Measurements from ENCODE around the gene WNT9A. TPM values are rescaled to one million over a fixed set of nuclear protein-coding genes. Genes with fewer than 3 reads are reported as not detected.

The WNT9A gene
- total RNA-seq, 1 donor from 2014 or later: 11.4 TPM

DNA sequence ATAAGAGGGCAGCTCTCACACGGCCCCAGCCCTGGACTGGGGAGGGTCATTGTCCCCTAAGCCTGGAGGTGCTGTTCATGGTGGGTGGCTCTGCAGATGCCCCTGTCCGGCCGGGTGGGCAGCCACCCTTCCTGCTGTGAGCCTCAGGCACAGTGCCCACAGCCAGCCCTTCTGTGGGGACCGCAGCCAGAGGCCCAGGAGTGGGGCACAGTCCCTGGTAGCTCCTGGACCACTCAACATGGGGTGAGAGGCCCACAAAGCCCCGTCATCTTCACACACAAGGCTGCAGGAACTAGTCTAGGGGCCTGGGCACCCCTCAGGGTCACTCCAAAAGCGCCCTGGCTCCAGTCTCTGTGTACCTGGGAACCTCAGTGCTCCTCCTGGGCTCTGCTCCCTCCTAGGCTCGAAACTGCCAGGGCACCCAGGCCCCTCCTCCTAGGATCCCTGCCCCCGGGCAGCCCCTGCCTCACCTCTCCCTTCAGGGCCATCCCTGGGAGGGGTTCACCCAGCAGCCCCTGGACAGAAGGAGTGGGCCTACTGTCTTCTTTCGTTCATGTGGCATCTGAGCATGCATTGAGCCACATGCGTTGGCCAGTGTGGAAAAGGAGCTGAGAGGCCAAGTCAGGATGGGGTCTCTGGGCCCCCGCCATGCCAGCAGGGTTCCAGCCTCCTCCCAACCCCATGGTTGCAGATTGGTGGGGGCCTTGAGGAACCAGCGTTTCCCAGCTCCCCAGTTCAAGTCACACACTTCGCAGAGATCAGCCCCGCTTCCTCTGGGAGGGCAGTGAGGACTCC is 43.0 kb downstream of the WNT9A start:
- ATAC-seq (no peak), DNase-seq (ENCODE audit: low spot score) (no peak)
- intact Hi-C loops (cut with DNase I): no loop called here

DNA sequence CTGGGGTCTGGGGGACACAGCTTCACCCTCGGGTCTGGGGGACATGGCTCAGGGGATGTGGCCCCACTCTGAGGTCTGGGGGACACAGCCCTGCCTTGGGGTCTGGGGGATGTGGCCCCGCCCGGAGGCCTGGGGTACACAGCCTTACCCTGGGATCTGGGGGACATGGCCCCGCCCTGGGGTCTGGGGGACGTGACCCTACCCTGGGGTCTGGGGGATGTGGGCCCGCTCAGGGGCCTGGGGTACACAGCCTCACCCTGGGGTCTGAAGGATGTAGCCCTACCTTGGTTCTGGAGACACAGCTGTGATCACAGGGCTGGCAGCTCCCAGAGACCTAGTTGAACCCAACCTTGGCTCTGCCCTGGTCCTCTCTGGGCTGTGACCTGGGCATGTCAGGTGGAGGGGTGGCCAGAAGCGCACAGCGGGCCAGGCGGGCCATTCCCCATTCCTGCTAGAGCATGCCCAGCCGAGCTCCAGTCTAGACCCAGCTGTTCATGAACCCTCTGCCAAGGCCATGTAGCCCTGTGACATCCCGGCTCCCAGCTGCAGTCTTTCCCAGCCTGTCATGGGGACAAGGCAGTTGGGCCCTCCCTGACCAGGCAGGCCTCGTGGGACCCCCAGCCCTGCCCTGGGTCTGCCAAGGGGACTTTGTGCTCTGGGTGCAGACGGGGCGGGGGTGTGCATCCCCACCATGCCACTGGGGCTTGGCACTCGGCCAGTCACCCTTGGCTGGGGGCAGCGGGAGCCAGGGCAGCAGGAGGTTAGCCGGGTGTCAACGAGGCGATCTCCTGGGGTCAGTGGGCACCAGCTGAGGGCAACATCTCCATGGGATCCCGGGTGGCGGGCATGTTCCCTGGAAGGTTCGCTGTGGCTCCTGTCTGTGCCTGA is 43.9 kb downstream of the WNT9A start:
- DNase-seq (ENCODE audit: low spot score) (no peak), ATAC-seq (no peak)
- intact Hi-C loops (cut with DNase I): no loop called here

DNA sequence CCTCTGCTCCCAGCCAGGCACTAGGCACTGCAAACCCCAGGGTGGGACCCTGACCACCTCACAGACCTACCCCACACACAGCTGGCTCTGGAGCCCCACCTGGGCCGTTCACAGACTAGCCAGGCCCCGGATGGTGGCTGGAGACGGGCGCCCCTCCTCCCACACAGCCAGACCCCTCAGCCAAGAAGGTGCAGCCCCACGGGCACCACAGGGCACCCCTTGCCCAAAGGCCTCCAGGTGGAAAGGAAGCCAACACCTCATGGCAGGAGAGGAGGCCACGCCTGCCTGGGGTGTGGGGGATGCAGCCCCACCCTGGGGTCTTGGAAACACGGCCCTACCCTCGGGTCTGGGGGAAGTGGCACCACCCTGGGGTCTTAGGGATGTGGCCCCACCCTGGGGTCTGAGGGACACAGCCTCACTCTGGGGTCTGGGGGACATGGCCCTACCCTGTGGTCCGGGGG is 44.6 kb downstream of the WNT9A start:
- no peak for DNase-seq (ENCODE audit: low spot score)

DNA sequence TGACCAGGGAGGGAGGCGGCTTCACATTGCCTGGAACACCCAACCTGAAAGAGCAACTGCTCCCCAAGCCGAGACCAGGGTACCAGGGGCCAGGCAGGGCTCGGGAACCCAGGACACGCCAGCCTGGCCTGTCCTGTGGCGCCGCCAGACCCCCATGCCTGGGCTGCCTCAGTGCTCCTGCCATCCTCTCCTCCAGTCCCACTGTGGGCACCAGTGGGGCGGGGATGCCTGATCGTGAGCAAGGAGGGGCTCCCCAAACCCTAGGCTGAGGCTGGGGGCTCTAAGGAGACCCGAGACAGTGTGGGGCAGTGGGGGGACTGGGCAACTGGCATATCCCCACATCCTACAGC is 45.1 kb downstream of the WNT9A start:
- no peak for DNase-seq (ENCODE audit: low spot score)
- no peak for ATAC-seq
- intact Hi-C loops (cut with DNase I): no loop called here

More for the DNA sequence above, 44.6 kb downstream of the WNT9A start:
- intact Hi-C loops (cut with DNase I): no loop called here
- ATAC-seq: no peak

DNA sequence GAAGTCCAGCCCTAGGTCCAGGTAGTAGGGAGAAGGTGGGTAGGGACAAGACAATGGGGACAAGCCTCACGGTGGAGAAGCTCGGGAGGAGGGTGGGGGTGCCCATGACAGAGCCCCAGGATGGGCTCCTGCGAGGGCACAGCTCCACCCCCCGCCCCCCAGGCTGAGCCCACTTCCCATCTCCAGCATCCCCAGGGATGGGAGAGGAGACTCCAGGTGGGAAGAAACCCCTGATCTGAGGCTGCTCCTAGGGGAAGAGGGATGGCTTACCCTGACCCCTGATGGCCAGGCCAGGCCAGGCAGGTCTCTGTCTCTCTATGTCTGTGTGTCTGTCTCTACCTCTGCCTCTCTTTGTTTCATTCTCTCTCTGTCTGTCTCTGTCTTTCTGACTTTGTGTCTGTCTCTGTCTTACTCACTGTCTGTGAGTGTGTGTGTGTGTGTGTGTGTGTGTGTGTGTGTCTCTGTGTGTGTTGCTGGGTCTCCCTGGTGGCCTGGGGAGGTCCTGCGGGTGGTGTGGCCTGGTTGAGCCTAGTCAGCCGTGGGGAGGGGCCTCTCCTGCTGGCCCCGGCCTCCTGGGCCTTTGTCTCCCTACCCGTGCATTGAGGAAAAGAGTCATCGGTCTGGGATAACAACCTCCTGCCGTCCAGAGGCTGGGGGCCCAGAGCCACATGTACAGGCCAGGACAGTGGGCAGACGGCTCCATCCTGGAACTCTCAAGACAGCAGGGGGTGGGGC is 45.7 kb downstream of the WNT9A start:
- intact Hi-C loops (cut with DNase I): no loop called here
- peak; percentile 23 for ATAC-seq
- DNase-seq (ENCODE audit: low spot score): no peak

DNA sequence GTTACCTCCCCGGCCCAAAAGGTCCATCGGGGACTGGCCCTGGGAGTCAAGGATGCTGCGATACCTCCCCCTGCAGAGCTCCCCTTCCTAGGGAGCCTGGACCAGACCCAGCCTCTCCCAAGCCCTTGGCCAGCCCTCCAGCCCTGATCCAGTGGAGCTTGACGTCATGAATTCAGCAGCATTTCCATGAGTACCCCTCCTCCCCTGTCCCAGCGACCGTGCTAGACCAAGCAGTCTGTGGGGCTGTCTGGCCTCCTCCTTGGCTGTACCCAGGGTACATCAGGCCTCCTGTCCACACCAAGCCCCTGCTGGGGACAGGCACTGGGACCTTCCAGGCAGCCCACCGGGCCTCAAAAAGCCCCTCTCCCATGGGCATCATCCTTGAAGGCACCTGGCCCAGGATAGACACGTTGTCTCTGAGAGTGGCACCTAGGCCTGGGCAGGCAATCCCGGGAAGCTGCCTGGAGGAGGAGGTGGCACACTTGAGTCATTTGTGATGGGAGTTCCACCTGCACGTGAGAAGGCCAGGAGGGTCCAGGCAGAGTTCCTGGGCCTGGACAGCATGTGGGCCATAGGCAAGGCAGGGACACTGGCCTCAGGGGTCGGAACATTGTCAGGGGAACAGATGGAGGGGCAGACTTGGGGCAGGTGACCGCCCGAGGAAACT is 46.4 kb downstream of the WNT9A start:
- ATAC-seq: no peak
- intact Hi-C loops (cut with DNase I): no loop called here
- DNase-seq (ENCODE audit: low spot score): peak; percentile 51

DNA sequence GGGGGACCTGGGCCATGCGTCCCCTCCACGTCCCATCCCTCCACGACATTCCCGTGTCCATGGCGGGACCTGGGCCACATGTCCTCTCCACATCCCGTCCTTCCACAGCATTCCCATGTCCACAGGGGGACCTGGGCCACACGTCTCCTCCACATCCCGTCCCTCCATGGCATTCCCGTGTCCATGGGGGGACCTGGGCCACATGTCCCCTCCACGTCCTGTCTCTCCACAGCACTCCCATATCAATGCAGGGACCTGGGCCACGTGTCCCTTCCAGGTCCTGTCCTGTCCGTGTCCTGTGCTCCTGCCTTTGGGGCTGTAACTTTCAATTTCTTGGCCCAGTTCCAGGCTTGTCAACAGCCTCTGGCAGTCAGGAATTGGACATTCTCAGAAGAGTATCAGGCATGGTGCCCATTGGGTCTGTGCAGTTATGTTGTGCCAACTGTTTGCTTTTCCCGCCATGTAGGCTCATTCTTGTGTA is 47.1 kb downstream of the WNT9A start:
- ATAC-seq: no peak
- intact Hi-C loops (cut with DNase I): no loop called here

DNA sequence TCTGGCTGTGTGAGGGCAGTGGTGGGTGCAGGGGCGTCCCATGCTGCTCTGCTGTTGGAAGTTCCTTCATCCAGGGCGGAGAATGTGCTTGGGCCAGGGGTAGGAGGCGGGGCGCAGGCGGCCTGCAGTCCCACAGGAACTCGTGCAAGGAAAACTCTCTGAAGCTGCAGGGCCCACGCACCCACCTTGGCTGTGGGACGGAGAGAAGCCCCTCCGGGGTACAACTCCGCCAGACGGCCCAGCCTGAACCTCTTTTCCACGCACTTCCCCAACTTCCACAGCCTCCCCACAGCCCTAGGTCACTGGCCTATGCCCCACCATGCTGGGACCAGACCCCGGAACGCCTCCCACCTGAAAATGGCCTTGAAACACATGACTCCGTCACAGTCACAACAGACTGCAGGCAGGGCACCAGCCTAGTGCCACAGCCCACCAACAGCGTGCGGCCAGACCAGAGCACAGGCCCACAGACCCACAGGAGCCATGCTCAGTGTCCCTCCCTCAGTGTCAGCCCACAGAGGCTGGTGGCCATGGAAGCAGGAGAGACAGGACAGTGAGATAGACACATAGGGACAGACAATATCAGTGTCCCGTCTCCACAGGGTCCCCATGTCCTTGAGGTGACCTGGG is 47.8 kb downstream of the WNT9A start:
- DNase-seq (ENCODE audit: low spot score) (peak; percentile 47), ATAC-seq (no peak)
- intact Hi-C loops (cut with DNase I): no loop called here

More for the DNA sequence above, 47.1 kb downstream of the WNT9A start:
- peak; percentile 36 for DNase-seq (ENCODE audit: low spot score)

DNA sequence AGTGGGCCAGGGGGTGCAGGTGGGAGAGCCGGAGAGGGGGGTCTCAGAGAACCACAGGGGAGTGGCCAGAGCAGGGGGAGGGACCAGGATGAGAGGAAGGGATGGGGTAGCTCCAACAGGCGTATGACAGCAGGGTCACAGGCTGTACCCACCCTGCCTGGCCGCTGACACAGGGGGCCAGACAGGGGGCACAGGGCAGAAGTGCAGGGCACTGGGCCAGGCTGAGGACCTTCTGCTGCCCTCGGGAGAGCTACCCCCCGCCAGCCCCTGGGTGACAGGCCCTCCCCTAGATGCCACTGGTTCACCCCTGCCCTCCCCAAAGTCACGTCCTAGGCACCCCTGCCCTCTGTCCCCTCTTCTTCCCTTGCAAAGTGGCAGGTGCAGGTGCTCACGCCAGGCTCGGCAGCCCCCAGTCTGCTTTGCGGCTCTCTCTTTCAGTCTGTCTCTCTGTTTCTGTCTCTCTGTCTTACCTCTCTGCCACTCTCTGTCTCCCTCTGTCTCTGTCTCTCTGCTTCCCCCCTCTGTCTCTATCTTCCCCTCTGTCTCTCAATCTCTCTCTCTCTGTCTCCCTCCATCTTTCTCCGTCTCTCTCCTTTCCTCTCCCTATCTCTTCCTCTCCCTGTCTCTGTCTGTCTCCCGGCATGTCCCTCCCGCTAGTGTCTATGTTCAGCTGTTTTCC is 48.5 kb downstream of the WNT9A start:
- ATAC-seq: no peak

DNA sequence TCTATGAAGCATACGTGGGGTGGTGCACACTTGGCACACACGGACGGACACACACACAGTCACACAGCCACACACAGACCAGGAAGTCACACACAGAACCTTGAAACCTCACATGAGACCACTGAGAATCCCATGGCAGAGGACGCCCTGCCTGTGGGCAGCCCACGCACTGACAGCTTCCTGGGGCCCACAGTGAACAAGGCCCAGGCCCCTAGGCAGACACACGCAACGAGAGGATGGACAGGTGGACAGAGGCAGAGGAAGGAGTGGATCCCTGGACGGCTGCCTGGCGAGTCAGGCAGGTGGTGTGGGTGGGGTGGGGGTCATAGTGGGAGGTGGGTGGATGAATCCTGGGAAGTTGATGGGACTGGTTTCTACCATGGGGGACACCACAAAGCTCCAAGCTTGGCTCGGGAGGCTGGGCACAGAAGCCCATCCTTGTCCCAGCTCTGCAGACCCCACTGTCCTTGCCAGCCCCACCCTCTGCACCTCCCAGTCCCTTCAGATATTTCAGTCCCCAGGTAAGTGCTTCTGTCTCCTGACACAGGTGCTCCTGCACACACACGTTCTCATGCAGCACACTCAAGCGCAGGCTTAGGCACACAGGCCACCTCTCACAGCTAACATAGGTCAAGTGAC is 49.1 kb downstream of the WNT9A start:
- DNase-seq (ENCODE audit: low spot score) (peak; percentile 41), ATAC-seq (no peak)
- intact Hi-C loops (cut with DNase I): no loop called here

More for the DNA sequence above, 48.5 kb downstream of the WNT9A start:
- intact Hi-C loops (cut with DNase I): no loop called here
- DNase-seq (ENCODE audit: low spot score): peak; percentile 47

DNA sequence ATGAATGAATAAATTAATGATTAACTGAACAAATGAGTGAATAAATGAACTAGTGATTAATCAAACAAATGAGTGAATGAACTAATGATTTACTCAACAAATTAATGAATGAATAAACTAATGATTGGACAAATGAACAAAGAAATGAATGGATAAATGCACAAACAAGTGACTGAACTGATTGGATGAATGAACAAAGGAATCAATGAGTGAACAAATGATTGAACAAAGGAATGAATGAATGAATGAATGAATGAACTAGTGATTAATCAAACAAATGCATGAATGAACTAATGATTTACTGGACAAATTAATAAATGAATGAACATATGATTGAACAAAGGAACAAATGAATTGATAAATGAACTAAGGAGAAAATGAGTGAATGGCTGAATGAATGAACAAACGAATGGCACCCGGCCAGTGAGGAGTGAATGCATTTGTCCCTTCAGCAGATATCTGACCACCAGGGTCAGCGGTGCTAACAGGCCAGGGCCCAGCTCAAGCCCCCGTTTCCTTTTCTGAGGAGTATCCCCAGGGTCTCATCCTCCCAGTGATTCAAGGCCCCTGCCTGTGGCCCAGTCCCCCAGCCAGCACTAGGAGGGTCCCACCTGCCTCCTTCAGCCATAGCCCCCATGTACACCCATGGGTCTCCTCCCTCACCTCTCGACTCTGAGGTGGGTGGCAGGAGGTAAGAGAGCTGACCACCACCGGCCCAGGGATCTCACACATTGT is 49.9 kb downstream of the WNT9A start:
- DNase-seq (ENCODE audit: low spot score) (peak; percentile 50), ATAC-seq (no peak)
- intact Hi-C loops (cut with DNase I): no loop called here

DNA sequence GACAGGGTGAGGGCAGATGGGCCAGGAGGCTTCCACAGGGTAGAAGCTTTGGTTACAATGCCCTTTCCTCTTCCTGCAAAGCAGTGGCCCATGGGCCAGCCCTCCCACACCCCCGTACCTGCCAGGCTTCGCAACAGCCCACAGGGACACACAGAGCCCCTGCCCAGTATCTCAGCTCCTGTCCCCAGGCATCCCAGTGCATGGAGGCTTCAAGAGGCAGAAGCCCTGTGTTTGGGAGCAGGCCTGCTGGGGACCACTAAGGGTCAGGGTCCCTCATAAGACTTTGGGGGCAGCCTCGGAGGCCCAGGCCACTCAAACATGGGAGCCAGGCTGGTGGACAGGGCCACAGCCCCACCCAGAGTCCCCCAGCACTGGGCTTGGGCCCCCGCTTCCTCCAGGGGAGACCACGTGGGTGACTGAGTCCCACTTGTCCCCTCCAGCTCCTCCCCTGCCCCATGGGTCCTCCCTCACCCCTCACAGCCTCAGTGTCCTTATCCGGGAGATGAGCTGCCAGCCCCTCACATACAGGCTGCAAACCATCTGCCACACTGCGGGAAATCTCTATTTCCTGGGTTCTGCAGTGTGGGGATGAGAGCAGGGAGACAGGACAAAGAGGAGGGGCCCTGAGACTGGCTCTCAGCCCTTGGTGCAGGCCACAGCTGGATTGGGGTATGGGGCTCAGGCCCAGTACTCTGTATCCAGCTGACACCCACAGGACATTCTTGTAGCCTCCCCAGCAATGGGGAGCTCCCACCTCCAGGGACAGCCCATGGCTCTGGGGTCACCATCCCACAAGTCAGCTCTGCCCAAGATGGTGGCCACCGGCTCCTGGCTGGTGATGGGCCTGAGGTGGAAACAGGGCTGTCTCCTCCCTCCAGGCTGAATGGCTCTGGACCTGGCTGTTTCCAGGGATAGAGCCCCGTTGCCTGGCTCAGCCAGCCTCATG is 50.7 kb downstream of the WNT9A start:
- intact Hi-C loops (cut with DNase I): no loop called here
- ATAC-seq: no peak
- DNase-seq (ENCODE audit: low spot score): peak; percentile 56

DNA sequence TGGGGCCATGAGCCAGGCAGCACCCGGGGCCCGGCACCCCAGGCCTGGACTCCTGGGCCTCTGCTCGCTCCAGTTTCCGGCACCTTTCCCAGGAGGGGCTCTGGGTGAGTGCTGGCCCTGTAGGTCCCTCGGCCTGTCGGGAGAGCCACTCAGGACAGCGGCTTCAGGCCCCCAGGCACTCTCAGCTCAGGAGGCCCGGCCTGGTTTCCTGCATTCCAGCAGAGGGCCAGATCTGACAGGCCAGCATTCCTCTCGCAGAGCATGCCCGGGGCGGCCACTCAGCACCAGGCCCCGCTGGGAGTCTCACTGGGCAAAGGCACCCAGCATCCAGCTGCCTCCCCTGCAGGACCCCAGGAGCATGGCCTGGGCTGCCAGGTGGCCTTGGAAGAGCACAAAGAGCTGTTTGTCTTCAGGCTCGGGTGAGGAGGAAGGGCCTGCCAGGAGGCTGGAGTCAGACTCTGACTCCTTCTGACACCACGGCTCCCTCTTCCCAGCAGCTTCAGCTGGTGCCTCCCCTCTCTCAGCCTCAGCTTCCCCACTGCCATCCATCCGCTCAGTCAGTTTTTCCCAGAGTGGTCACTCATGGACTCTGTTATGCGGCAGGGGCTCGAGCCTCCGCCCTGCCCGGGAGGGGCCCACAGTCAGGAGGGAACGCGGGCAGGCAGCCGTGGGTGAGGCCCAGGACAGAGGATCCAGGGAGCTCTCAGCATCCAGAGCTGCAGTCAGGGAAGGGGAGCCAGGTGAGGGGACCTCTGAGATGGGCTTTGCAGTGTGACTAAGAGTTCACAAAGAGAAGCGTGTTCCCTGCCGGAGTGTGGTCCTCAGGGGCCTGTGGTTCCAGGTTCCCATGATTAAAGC is 51.7 kb downstream of the WNT9A start:
- peak; percentile 59 for DNase-seq (ENCODE audit: low spot score)
- intact Hi-C loops (cut with DNase I): no loop called here
- ATAC-seq: peak; percentile 80

DNA sequence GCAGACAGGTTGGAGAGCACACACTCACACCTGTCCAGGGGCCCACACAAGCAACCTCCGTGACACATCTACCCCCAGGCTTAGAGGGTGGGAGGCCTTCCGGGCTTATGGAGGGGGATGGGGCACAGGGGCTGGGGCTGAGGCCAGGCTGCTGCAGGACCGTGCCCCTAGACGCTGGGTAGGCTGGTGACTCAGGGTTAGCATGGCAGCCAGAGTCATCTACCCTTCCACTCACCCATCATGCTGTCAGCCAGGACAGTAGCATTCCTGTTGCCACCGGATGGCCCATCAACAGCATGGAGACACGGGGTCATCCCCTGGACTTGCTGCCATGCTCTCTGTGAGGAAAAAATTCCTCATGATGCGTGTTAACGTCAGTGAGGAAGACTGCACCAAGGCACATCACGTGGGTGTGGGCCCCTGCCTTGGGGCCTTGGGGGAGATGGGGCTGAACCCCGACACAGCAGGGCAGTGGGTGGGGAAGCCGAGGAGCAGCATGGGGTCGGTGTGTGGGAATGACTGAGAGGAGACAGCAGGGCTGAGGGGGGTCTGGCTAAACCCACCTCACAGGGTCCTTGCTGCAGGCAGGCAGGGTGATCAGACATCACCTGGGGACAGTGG is 52.8 kb downstream of the WNT9A start:
- intact Hi-C loops (cut with DNase I): no loop called here
- peak; percentile 50 for DNase-seq (ENCODE audit: low spot score)
- ATAC-seq: no peak

All from sciatic nerve (tissue), 2 donors.